GM23338 (cell line): Measurements from ENCODE around the gene RTKN. TPM values are rescaled to one million over a fixed set of nuclear protein-coding genes. Genes with fewer than 3 reads are reported as not detected.
"Not testable (repeated sequence)": the region's sequence is repeated elsewhere in the genome, so short reads cannot be mapped to it uniquely, and the experiment has no call there.

ENCODE experiments used
- ATAC-seq: fragments of 200-7000 bp; cut with Tn5 transposase; 3 replicates; pipeline ENCODE4 v1.9.1; 2020
- DNase-seq: peaks from one replicate; pipeline ENCODE4 v3.0.0-alpha.2; 2015; ENCODE audit warnings: low spot score
- H2AFZ ChIP-seq: fragments of 200-600 bp; sonication (generic); 2 replicates; pipeline ENCODE4 v1.8.0; 2016; ENCODE audit warnings: antibody characterized with exemption, mild to moderate bottlenecking, moderate library complexity
- H3F3A ChIP-seq: fragments of 200-600 bp; sonication (generic); replicated peaks from 2 replicates; pipeline ENCODE4 v1.8.0; 2017; ENCODE audit warnings: antibody characterized with exemption, mixed run types, low read depth
- H3K27ac ChIP-seq: fragments of 200-600 bp; sonication (generic); 2 replicates; pipeline ENCODE4 v1.6.1; 2016; ENCODE audit warnings: low read depth
- H3K27me3 ChIP-seq: fragments of 200-600 bp; sonication (generic); 2 replicates; pipeline ENCODE4 v1.8.0; 2016; ENCODE audit warnings: mild to moderate bottlenecking, mixed run types, moderate library complexity; ENCODE audit not compliant: insufficient read depth
- H3K36me3 ChIP-seq: fragments of 200-600 bp; sonication (generic); 2 replicates; pipeline ENCODE4 v1.8.0; 2016; ENCODE audit warnings: mild to moderate bottlenecking; ENCODE audit not compliant: insufficient read depth
- H3K4me1 ChIP-seq: fragments of 200-600 bp; sonication (generic); 2 replicates; pipeline ENCODE4 v1.8.0; 2016; ENCODE audit warnings: mild to moderate bottlenecking, moderate library complexity; ENCODE audit not compliant: insufficient read depth
- H3K4me2 ChIP-seq: fragments of 200-600 bp; sonication (generic); 2 replicates; pipeline ENCODE4 v1.7.1; 2017; ENCODE audit warnings: mixed run types
- H3K4me3 ChIP-seq: fragments of 200-600 bp; sonication (generic); 2 replicates; pipeline ENCODE4 v1.6.1; 2016; ENCODE audit warnings: mixed run types
- H3K79me2 ChIP-seq: fragments of 200-600 bp; sonication (generic); replicated peaks from 2 replicates; pipeline ENCODE4 v1.8.0; 2017; ENCODE audit warnings: mild to moderate bottlenecking; ENCODE audit not compliant: insufficient read depth
- H3K9me2 ChIP-seq: fragments of 200-600 bp; sonication (generic); 2 replicates; pipeline ENCODE4 v1.8.0; 2017; ENCODE audit not compliant: insufficient read depth
- H4K20me1 ChIP-seq: fragments of 200-600 bp; sonication (generic); replicated peaks from 2 replicates; pipeline ENCODE4 v1.8.0; 2017; ENCODE audit warnings: mild to moderate bottlenecking; ENCODE audit not compliant: insufficient read depth
- H3K27ac Mint-ChIP-seq: 2 replicates; pipeline ENCODE4 v1.8.0; 2020; ENCODE audit warnings: inconsistent platforms, mild to moderate bottlenecking, moderate library complexity, mixed read lengths
- H3K27me3 Mint-ChIP-seq: 3 replicates; pipeline ENCODE4 v1.8.0; 2022; ENCODE audit warnings: low read depth, mild to moderate bottlenecking, moderate library complexity, mixed read lengths, inconsistent platforms; ENCODE audit not compliant: insufficient read depth, poor library complexity
- H3K36me3 Mint-ChIP-seq: 3 replicates; pipeline ENCODE4 v1.8.0; 2021; ENCODE audit warnings: low read depth, mild to moderate bottlenecking, inconsistent platforms, moderate library complexity, mixed read lengths
- H3K4me1 Mint-ChIP-seq: 3 replicates; pipeline ENCODE4 v1.8.0; 2020; ENCODE audit warnings: mild to moderate bottlenecking, inconsistent platforms, mixed read lengths
- H3K4me3 Mint-ChIP-seq: 3 replicates; pipeline ENCODE4 v1.8.0; 2021; ENCODE audit warnings: moderate library complexity, mild to moderate bottlenecking, inconsistent platforms, mixed read lengths
- H3K9me3 Mint-ChIP-seq: 3 replicates; pipeline ENCODE4 v1.8.0; 2020; ENCODE audit warnings: moderate library complexity, mild to moderate bottlenecking, inconsistent platforms, mixed read lengths
- JUNB ChIP-seq: IDR thresholded peaks from one replicate; pipeline ENCODE4 v1.6.1; 2016; ENCODE audit warnings: antibody characterized with exemption; ENCODE audit not compliant: unreplicated experiment
- POLR2AphosphoS5 ChIP-seq: IDR thresholded peaks from 2 replicates; pipeline ENCODE4 v1.6.1; 2016; ENCODE audit warnings: antibody characterized with exemption, low read depth
- polyA plus RNA-seq: library from polyadenylated mRNA; unstranded; fragments of >200 nt; fragmentation: Nextera tagmentation; extraction: Ambion mirVana; gene quantifications from 2 replicates; pipeline ENCODE4 v1.2.1, GENCODE V29; 2016
- total RNA-seq: library from RNA; depleted of rRNA; stranded (reverse); fragments of >200 nt; shearing (Covaris generic); gene quantifications from 2 replicates; pipeline ENCODE4 v1.2.3, GENCODE V29; 2014
- TF ChIP-seq, protein P1 (sequence below): fragments of 250-450 bp; sonication (Bioruptor Pico); IDR thresholded peaks from 2 replicates; pipeline ENCODE4 v1.5.0; 2020; ENCODE audit warnings: mild to moderate bottlenecking, moderate library complexity

Gene RTKN
- total and polyA plus RNA-seq, 2 experiments from 2014 or later, result 24.5 to 50.0 TPM

DNA sequence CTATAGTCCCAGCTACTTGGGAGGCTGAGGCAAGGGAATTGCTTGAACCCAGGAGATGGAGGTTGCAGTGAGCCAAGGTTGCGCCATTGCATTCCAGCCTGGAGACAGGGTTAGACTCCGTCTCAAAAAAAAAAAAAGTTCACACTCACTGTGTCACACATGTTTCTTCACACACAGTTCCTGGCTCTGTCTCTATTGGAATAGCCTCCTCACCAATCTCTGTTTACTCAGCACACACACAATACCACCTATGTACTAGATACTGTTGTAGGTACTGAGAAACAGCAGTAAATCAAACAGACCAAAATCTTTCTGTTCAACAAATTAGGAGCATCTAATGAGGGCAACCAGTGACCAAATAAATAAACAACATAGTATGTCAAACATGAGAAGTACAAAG is 44.4 kb upstream of the RTKN start (continued):
- TF ChIP-seq, protein P1, sequence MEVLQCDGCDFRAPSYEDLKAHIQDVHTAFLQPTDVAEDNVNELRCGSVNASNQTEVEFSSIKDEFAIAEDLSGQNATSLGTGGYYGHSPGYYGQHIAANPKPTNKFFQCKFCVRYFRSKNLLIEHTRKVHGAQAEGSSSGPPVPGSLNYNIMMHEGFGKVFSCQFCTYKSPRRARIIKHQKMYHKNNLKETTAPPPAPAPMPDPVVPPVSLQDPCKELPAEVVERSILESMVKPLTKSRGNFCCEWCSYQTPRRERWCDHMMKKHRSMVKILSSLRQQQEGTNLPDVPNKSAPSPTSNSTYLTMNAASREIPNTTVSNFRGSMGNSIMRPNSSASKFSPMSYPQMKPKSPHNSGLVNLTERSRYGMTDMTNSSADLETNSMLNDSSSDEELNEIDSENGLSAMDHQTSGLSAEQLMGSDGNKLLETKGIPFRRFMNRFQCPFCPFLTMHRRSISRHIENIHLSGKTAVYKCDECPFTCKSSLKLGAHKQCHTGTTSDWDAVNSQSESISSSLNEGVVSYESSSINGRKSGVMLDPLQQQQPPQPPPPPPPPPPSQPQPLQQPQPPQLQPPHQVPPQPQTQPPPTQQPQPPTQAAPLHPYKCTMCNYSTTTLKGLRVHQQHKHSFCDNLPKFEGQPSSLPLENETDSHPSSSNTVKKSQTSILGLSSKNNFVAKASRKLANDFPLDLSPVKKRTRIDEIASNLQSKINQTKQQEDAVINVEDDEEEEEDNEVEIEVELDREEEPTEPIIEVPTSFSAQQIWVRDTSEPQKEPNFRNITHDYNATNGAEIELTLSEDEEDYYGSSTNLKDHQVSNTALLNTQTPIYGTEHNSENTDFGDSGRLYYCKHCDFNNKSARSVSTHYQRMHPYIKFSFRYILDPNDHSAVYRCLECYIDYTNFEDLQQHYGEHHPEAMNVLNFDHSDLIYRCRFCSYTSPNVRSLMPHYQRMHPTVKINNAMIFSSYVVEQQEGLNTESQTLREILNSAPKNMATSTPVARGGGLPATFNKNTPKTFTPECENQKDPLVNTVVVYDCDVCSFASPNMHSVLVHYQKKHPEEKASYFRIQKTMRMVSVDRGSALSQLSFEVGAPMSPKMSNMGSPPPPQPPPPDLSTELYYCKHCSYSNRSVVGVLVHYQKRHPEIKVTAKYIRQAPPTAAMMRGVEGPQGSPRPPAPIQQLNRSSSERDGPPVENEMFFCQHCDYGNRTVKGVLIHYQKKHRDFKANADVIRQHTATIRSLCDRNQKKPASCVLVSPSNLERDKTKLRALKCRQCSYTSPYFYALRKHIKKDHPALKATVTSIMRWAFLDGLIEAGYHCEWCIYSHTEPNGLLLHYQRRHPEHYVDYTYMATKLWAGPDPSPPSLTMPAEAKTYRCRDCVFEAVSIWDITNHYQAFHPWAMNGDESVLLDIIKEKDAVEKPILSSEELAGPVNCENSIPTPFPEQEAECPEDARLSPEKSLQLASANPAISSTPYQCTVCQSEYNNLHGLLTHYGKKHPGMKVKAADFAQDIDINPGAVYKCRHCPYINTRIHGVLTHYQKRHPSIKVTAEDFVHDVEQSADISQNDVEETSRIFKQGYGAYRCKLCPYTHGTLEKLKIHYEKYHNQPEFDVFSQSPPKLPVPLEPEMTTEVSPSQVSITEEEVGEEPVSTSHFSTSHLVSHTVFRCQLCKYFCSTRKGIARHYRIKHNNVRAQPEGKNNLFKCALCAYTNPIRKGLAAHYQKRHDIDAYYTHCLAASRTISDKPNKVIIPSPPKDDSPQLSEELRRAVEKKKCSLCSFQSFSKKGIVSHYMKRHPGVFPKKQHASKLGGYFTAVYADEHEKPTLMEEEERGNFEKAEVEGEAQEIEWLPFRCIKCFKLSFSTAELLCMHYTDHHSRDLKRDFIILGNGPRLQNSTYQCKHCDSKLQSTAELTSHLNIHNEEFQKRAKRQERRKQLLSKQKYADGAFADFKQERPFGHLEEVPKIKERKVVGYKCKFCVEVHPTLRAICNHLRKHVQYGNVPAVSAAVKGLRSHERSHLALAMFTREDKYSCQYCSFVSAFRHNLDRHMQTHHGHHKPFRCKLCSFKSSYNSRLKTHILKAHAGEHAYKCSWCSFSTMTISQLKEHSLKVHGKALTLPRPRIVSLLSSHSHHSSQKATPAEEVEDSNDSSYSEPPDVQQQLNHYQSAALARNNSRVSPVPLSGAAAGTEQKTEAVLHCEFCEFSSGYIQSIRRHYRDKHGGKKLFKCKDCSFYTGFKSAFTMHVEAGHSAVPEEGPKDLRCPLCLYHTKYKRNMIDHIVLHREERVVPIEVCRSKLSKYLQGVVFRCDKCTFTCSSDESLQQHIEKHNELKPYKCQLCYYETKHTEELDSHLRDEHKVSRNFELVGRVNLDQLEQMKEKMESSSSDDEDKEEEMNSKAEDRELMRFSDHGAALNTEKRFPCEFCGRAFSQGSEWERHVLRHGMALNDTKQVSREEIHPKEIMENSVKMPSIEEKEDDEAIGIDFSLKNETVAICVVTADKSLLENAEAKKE (CRISPR knock-in tag), result no peak
- no peak for TF ChIP-seq JUNB
- TF ChIP-seq POLR2AphosphoS5, result no peak

- Histone ChIP-seq H3K79me2 (peaks cover 14% of the 10 kb centered on the region), H3K4me2 (peak overlapping the region; percentile 77), H2AFZ (peak overlapping the region; percentile 61), H4K20me1 (peaks cover 13% of the 10 kb centered on the region; the same call in 1 of the 2 replicates), H3K4me3 (peak overlapping the region; percentile 68)
- H3K4me3 Mint-ChIP-seq, result peak overlapping the region; percentile 99
- H3K27ac ChIP-seq, H3F3A ChIP-seq, H3K9me2 ChIP-seq, H3K36me3 ChIP-seq, H3K4me1 Mint-ChIP-seq, ATAC-seq, H3K9me3 Mint-ChIP-seq, H3K27me3 ChIP-seq, DNase-seq, H3K4me1 ChIP-seq: not testable (repeated sequence)
- H3K27me3 Mint-ChIP-seq, result peaks cover 11% of the 10 kb centered on the region
- H3K27ac Mint-ChIP-seq, result peak overlapping the region; percentile 39; the same call in 1 of the 2 replicates
- peaks cover 24% of the 10 kb centered on the region for H3K36me3 Mint-ChIP-seq
Measured at GRCh38 chr2:74483675-74484164, 42.0 kb upstream of the RTKN start.
